Activated CD4-positive, alpha-beta memory T cell treated with anti-CD3 and anti-CD28 coated beads for 36 hours (primary cell): Measurements from ENCODE around the gene MEGF8. TPM values are rescaled to one million over a fixed set of nuclear protein-coding genes. Genes with fewer than 3 reads are reported as not detected.
"Not testable (repeated sequence)": the region's sequence is repeated elsewhere in the genome, so short reads cannot be mapped to it uniquely, and the experiment has no call there.

Experiments used
- CTCF ChIA-PET: fragments of 350-600 bp; sonication (Branson Sonifier 250); formaldehyde crosslinking; loops from one replicate; lab custom pipeline; 2021; ENCODE audit warnings: antibody characterized with exemption, inconsistent platforms; lab: Charles Lee
- POLR2A ChIA-PET: fragments of 350-600 bp; sonication (Branson Sonifier 250); formaldehyde crosslinking; loops from one replicate; lab custom pipeline; 2021; ENCODE audit warnings: antibody characterized with exemption; lab: Charles Lee
- DNase-seq: peaks from one replicate; pipeline ENCODE4 v3.0.0-alpha.2; 2020
- H3K27ac Mint-ChIP-seq: one replicate; pipeline ENCODE4 v1.8.0; 2021; ENCODE audit warnings: mixed read lengths
- H3K27me3 Mint-ChIP-seq: one replicate; pipeline ENCODE4 v1.8.0; 2021; ENCODE audit warnings: mixed read lengths
- H3K36me3 Mint-ChIP-seq: one replicate; pipeline ENCODE4 v1.8.0; 2021; ENCODE audit warnings: mixed read lengths
- H3K4me1 Mint-ChIP-seq: one replicate; pipeline ENCODE4 v1.8.0; 2021; ENCODE audit warnings: low read depth, mixed read lengths
- H3K4me3 Mint-ChIP-seq: one replicate; pipeline ENCODE4 v1.8.0; 2021; ENCODE audit warnings: mild to moderate bottlenecking, mixed read lengths
- H3K9me3 Mint-ChIP-seq: one replicate; pipeline ENCODE4 v1.8.0; 2021; ENCODE audit warnings: mixed read lengths
- intact Hi-C: fragments of 100-400 bp; cut with micrococcal nuclease; formaldehyde crosslinking; loops from one replicate; pipeline ENCODE4 v1.15.1; 2023
- total RNA-seq, 2 experiments: library from RNA; stranded (reverse); gene quantifications; one replicate each; pipeline ENCODE4 v1.2.3, GENCODE V29; 2021

The MEGF8 gene
- total RNA-seq, 2 experiments from 2014 or later: 6.0 to 7.2 TPM

GRCh38 chr19:42325896-42326771 lies 699 bp downstream of the MEGF8 start:
- CTCF ChIA-PET: no interaction called here
- H3K4me3 Mint-ChIP-seq: peak overlapping the region; percentile 79
- peak; percentile 35 for DNase-seq
- peaks cover 13% of the 10 kb centered on the region for H3K27me3 Mint-ChIP-seq
- H3K9me3 Mint-ChIP-seq: no peaks in the 10 kb centered on the region
- peaks cover 3% of the 10 kb centered on the region for H3K36me3 Mint-ChIP-seq
- peaks cover 19% of the 10 kb centered on the region for H3K4me1 Mint-ChIP-seq
- peak overlapping the region; percentile 32 for H3K27ac Mint-ChIP-seq
- intact Hi-C loops: loop anchor here (1.0 to 2.0 kb wide), 10 partner anchors 24 to 251 kb away; partner anchors contain the start of genes PAFAH1B3, POU2F2, PRR19 and ZNF526
- POLR2A ChIA-PET: no interaction called here

- ChIA-PET CTCF (no interaction called here), POLR2A (no interaction called here)
- no peak for DNase-seq
- Mint-ChIP-seq H3K4me3 (no peak overlapping the region), H3K27ac (no peak overlapping the region), H3K27me3 (peaks cover 13% of the 10 kb centered on the region), H3K36me3 (peaks cover 3% of the 10 kb centered on the region), H3K9me3 (no peaks in the 10 kb centered on the region), H3K4me1 (peaks cover 19% of the 10 kb centered on the region)
- intact Hi-C loops: no loop called here
Observed at GRCh38 chr19:42326969-42327368, 1.5 kb downstream of the MEGF8 start.

DNA sequence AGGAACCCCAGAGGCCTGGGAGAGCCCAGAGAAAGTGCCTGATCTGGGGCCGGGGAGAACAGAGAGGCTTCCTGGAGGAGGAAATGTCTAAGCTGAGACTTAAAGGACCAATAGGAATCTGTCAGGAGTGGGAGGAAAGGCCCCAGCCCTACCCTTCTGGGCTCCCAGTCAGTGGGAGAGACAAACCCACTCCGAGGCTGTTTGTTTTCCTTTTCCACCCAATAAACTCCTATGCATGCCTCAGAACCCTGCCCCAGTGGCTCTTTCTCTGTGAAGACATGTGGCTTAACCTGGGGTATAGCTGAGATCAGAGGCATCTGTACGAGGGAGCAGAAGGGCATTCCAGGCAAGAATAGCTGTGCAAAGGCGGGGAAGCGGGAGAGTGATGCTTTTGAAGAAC lies 1.9 kb downstream of the MEGF8 start:
- no peak overlapping the region for H3K4me3 Mint-ChIP-seq
- no peak for DNase-seq
- H3K27ac Mint-ChIP-seq: no peak overlapping the region
- H3K27me3 Mint-ChIP-seq: peaks cover 12% of the 10 kb centered on the region
- no peaks in the 10 kb centered on the region for H3K9me3 Mint-ChIP-seq
- H3K4me1 Mint-ChIP-seq: peaks cover 19% of the 10 kb centered on the region
- H3K36me3 Mint-ChIP-seq: peaks cover 3% of the 10 kb centered on the region
- intact Hi-C loops: no loop called here
- CTCF ChIA-PET: interaction anchor here (0.8 kb wide), 1 partner anchor 123 kb away, joined by 3 read pairs; no protein-coding TSS in a partner anchor
- POLR2A ChIA-PET: no interaction called here

DNA sequence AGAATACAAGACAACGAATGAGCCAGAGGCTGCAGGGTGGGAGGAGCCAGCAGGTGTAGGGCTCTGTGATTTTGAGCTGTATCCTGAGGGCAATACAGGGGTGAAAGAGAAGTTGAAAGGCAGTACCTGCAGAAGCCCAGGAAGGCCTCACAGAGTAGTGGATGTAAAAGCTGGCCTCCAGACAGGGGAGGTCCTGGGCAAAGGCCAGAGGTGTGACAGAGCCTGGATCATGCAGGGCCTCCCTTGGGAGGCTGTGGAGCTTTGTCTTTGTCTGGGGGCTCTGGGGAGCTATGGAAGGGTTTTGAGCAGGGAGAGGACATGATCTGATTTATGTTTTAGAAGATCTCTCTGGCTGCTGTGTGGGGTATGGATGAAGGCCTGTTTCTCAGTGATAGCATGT lies 2.7 kb downstream of the MEGF8 start:
- no peak for DNase-seq
- intact Hi-C loops: no loop called here
- POLR2A ChIA-PET: no interaction called here

DNA sequence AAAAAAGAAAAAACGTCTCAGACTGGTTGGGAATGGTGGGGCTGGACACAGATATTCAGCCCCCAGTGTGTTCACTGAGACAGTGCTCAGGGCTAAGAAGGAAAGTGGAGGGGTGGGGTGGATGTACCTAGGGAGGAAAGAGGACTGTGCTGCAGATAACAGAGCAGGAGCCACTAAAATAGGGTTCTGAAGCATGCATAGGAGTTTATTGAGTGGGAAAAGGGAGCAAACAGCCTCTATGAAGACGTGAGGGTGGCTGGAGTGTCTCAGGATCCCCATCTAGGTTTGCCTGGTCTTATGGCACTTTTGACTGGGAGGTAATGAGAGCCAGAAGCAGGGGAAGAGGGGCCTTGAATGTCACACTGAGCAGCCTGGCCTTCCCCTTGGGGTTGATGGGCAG lies 3.4 kb downstream of the MEGF8 start:
- CTCF ChIA-PET: no interaction called here
- no peaks in the 10 kb centered on the region for H3K9me3 Mint-ChIP-seq
- peaks cover 3% of the 10 kb centered on the region for H3K36me3 Mint-ChIP-seq
- POLR2A ChIA-PET: no interaction called here
- peaks cover 15% of the 10 kb centered on the region for H3K4me1 Mint-ChIP-seq
- no peak for DNase-seq
- no peak overlapping the region for H3K4me3 Mint-ChIP-seq
- peaks cover 5% of the 10 kb centered on the region for H3K27me3 Mint-ChIP-seq
- H3K27ac Mint-ChIP-seq: no peak overlapping the region
- intact Hi-C loops: no loop called here

More for the DNA sequence above, 2.7 kb downstream of the MEGF8 start:
- Mint-ChIP-seq H3K27me3 (peaks cover 9% of the 10 kb centered on the region), H3K4me3 (no peak overlapping the region), H3K36me3 (peaks cover 3% of the 10 kb centered on the region), H3K4me1 (peaks cover 19% of the 10 kb centered on the region), H3K27ac (no peak overlapping the region), H3K9me3 (no peaks in the 10 kb centered on the region)
- CTCF ChIA-PET: interaction anchor here (0.8 kb wide), 1 partner anchor 122 kb away, joined by 3 read pairs; no protein-coding TSS in a partner anchor

GRCh38 chr19:42330241-42330711 lies 4.8 kb downstream of the MEGF8 start:
- H3K36me3 Mint-ChIP-seq: no peaks in the 10 kb centered on the region
- H3K9me3 Mint-ChIP-seq: no peaks in the 10 kb centered on the region
- ChIA-PET CTCF (interaction anchor here (0.7 kb wide), 1 partner anchor 46 kb away, joined by 3 read pairs; no protein-coding TSS in a partner anchor), POLR2A (no interaction called here)
- H3K4me3 Mint-ChIP-seq: no peak overlapping the region
- peaks cover 9% of the 10 kb centered on the region for H3K4me1 Mint-ChIP-seq
- H3K27me3 Mint-ChIP-seq: no peaks in the 10 kb centered on the region
- DNase-seq: no peak
- intact Hi-C loops: no loop called here
- no peak overlapping the region for H3K27ac Mint-ChIP-seq

DNA sequence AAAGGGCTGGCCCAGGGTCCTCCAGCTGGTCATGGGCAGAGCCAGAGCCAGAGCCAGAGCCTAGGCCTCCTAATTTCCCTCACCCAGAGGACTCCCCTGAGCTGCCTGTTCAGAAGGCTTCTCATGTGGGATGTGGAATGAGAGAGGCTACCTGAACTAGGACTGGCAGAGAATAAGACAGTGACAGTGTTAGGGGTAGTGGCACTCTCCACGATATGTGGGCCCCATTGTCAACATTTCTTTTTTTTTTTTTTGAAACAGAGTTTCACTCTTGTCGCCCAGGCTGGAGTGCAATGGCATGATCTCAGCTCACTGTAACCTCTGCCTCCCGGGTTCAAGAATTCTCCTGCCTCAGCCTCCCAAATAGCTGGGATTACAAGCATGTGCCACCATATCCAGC lies 5.9 kb downstream of the MEGF8 start:
- H3K27ac Mint-ChIP-seq, POLR2A ChIA-PET, H3K27me3 Mint-ChIP-seq, CTCF ChIA-PET, H3K4me3 Mint-ChIP-seq, H3K9me3 Mint-ChIP-seq, H3K4me1 Mint-ChIP-seq, intact Hi-C loops, H3K36me3 Mint-ChIP-seq, DNase-seq: not testable (repeated sequence)

DNA sequence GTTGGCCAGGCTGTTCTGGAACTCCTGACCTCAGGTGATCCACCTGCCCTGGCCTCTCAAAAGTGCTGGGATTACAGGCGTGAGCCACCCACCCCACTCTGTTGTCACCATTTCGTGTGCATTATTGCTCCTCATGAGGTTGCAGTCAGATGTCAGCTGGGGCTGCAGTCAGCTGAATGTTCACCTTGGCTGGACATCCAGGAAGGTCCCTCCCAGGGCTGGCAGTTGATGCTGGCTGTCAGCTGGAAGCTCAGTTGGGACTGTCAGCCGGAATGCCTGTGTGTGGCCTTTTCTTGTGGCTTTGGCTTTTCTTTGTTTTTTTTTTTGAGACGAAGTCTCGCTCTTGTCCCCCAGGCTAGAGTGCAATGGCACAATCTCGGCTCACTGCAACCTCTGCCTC lies 6.6 kb downstream of the MEGF8 start:
- no peak overlapping the region for H3K4me3 Mint-ChIP-seq
- ChIA-PET CTCF (no interaction called here), POLR2A (no interaction called here)
- H3K9me3 Mint-ChIP-seq: no peaks in the 10 kb centered on the region
- DNase-seq: no peak
- H3K27ac Mint-ChIP-seq: no peak overlapping the region
- intact Hi-C loops: no loop called here
- no peaks in the 10 kb centered on the region for H3K36me3 Mint-ChIP-seq
- H3K4me1 Mint-ChIP-seq: no peaks in the 10 kb centered on the region
- no peaks in the 10 kb centered on the region for H3K27me3 Mint-ChIP-seq

- H3K4me3 Mint-ChIP-seq: no peak overlapping the region
- no peak for DNase-seq
- ChIA-PET CTCF (no interaction called here), POLR2A (no interaction called here)
- no peaks in the 10 kb centered on the region for H3K27me3 Mint-ChIP-seq
- no peaks in the 10 kb centered on the region for H3K36me3 Mint-ChIP-seq
- H3K9me3 Mint-ChIP-seq: no peaks in the 10 kb centered on the region
- H3K4me1 Mint-ChIP-seq: no peaks in the 10 kb centered on the region
- no peak overlapping the region for H3K27ac Mint-ChIP-seq
- intact Hi-C loops: no loop called here
Observed at GRCh38 chr19:42333018-42333417, 7.6 kb downstream of the MEGF8 start.

DNA sequence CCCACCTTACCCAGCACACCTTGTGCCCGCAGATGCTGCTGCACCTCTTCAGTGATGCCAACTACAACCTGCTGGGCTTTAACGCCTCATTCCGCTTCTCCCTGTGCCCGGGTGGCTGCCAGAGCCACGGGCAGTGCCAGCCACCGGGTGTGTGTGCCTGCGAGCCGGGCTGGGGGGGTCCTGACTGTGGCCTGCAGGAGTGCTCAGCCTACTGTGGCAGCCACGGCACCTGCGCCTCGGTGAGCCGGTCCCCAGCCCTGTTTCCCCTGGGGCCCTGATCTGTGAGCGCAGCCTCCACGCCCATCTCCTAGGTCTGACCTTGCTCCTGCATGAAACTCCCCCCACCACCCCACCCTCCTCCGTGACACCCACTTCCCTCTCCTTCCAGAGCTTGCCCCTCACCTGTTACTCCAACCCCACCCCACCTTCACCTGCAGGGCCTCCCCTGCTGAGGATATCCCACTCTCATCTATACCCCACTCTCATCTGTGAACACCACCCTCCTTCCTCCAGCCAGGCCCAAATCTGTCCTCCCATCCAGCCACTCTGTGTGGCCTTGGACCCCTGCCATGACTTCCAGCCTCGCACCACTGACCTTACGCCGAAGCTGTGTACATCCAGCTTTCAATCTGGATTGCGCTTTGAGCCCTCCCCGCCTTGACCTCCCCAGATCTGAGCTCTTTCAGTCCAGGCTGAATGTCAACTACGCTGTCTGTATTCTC lies 8.7 kb downstream of the MEGF8 start:
- POLR2A ChIA-PET: no interaction called here
- H3K27ac Mint-ChIP-seq: no peak overlapping the region
- H3K36me3 Mint-ChIP-seq: no peaks in the 10 kb centered on the region
- no peaks in the 10 kb centered on the region for H3K4me1 Mint-ChIP-seq
- CTCF ChIA-PET: no interaction called here
- H3K4me3 Mint-ChIP-seq: no peak overlapping the region
- no peaks in the 10 kb centered on the region for H3K9me3 Mint-ChIP-seq
- DNase-seq: no peak
- intact Hi-C loops: no loop called here
- H3K27me3 Mint-ChIP-seq: no peaks in the 10 kb centered on the region

DNA sequence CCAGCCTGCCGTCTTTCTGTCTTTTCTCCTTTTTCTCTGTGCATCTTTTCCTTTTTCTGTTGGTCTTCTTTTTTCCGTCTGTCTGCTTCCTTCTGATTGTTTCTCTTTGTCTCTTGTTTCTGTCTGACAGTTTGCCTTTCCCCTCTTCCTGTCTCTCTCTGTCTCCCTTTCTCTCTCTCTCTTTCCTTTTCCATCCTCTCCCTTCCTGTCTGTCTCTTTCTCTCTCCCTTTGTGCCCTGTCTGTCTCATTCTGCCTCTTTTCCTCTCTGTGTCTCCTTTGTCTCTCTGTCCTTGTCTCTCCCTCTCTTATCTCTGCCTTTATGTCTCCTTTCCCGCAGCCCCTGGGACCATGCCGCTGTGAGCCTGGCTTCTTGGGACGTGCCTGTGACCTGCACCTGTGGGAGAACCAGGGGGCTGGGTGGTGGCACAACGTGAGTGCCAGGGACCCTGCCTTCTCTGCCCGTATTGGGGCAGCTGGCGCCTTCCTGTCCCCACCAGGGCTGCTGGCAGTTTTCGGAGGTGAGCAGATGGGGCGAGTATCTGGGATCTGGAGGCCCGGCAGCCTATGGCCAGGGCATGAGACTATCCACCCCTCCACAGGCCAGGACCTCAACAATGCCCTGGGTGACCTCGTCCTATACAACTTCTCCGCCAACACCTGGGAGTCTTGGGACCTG lies 9.4 kb downstream of the MEGF8 start:
- no peak for DNase-seq

DNA sequence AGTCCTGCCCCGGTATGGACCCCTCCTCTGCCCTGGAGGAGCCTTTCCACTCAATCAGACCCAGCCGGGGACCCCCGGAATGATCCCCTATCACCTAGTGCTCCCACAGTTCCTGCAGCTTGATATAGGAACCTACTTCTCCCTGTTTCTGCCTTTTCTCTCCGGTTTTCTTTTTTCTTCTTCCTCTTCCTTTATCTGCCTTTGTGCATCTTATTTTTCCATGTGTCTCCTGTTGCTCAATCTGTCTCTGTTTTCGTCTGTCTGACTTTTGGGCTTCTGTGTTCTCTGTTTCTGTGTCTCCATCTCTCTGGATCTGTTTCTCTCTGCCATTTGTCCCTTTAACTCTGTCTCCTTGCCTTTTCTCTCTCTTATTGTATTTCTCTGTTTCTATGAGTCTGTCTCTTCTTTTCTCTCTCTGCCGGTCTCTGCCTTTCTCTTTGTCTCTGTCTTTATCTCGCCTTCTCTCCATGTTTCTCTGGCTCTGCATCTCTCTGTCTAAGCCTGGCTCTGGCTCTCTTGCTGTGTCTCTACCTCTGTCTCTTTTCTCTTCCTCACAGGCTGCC lies 10.0 kb downstream of the MEGF8 start:
- H3K27ac Mint-ChIP-seq: no peak overlapping the region
- H3K9me3 Mint-ChIP-seq: no peaks in the 10 kb centered on the region
- no peak for DNase-seq
- intact Hi-C loops: no loop called here
- no peak overlapping the region for H3K4me3 Mint-ChIP-seq
- CTCF ChIA-PET: no interaction called here
- no peaks in the 10 kb centered on the region for H3K27me3 Mint-ChIP-seq
- H3K4me1 Mint-ChIP-seq: no peaks in the 10 kb centered on the region
- POLR2A ChIA-PET: no interaction called here
- peaks cover 2% of the 10 kb centered on the region for H3K36me3 Mint-ChIP-seq

More for the DNA sequence above, 9.4 kb downstream of the MEGF8 start:
- Mint-ChIP-seq H3K4me3 (no peak overlapping the region), H3K9me3 (no peaks in the 10 kb centered on the region), H3K4me1 (no peaks in the 10 kb centered on the region), H3K27me3 (no peaks in the 10 kb centered on the region), H3K36me3 (peaks cover 2% of the 10 kb centered on the region), H3K27ac (no peak overlapping the region)
- ChIA-PET CTCF (no interaction called here), POLR2A (no interaction called here)
- intact Hi-C loops: no loop called here
